ENCODE data around the gene MAGI1.

MAGI1 gene

GRCh38 chr3:65901226-65901625 lies 137.5 kb downstream of the MAGI1 start:
- ATAC-seq = no peak

GRCh38 chr3:65899226-65899625 lies 139.5 kb downstream of the MAGI1 start:
- TF ChIP-seq SNAI2 (CRISPR knock-in tag; IDR thresholded peaks at IDR 0.05) (no peak), TOX (CRISPR knock-in tag; IDR thresholded peaks at IDR 0.05; ENCODE audit: borderline replicate concordance) (no peak), ISL1 (CRISPR knock-in tag; IDR thresholded peaks at IDR 0.05) (no peak), PPARA (CRISPR knock-in tag; IDR thresholded peaks at IDR 0.05; ENCODE audit: borderline replicate concordance) (no peak), ZFP3 (CRISPR knock-in tag; IDR thresholded peaks at IDR 0.05) (no peak), ZNF8 (CRISPR knock-in tag; IDR thresholded peaks at IDR 0.05) (no peak), POU6F1 (CRISPR knock-in tag; IDR thresholded peaks at IDR 0.05; ENCODE audit: borderline replicate concordance, low read depth) (no peak)
- ATAC-seq = no peak

More at GRCh38 chr3:65901226-65901625, 137.5 kb downstream of the MAGI1 start:
- no peak for TF ChIP-seq PATZ1 (CRISPR knock-in tag; IDR thresholded peaks at IDR 0.05; ENCODE audit: borderline replicate concordance)
- no peak for TF ChIP-seq ZC3H10 (CRISPR knock-in tag; IDR thresholded peaks at IDR 0.05)
- no peak for TF ChIP-seq ZNF70 (CRISPR knock-in tag; IDR thresholded peaks at IDR 0.05)
- no peak for TF ChIP-seq SNAI2 (CRISPR knock-in tag; IDR thresholded peaks at IDR 0.05)
- no peak for TF ChIP-seq ZFP3 (CRISPR knock-in tag; IDR thresholded peaks at IDR 0.05)
- no peak for TF ChIP-seq CREB5 (CRISPR knock-in tag; IDR thresholded peaks at IDR 0.05; ENCODE audit: low read depth)
- no peak for TF ChIP-seq ARNTL (CRISPR knock-in tag; IDR thresholded peaks at IDR 0.05; ENCODE audit: borderline replicate concordance, low read depth)
- TF ChIP-seq RARB (CRISPR knock-in tag; IDR thresholded peaks at IDR 0.05) = no peak
- TF ChIP-seq CSDC2 (CRISPR knock-in tag; IDR thresholded peaks at IDR 0.05) = no peak
- TF ChIP-seq POU6F1 (CRISPR knock-in tag; IDR thresholded peaks at IDR 0.05; ENCODE audit: borderline replicate concordance, low read depth) = no peak
- no peak for TF ChIP-seq GLIS3 (CRISPR knock-in tag; IDR thresholded peaks at IDR 0.05)
- no peak for TF ChIP-seq ISL1 (CRISPR knock-in tag; IDR thresholded peaks at IDR 0.05)

- TF ChIP-seq CSRNP3 (CRISPR knock-in tag; IDR thresholded peaks at IDR 0.05) (no peak), BACH2 (CRISPR knock-in tag; IDR thresholded peaks at IDR 0.05; ENCODE audit: borderline replicate concordance) (no peak), ZNF565 (CRISPR knock-in tag; conservative IDR thresholded peaks at IDR 0.05; ENCODE audit: low read depth) (no peak), ZNF8 (CRISPR knock-in tag; IDR thresholded peaks at IDR 0.05) (no peak), CSDC2 (CRISPR knock-in tag; IDR thresholded peaks at IDR 0.05) (no peak), ZFP3 (CRISPR knock-in tag; IDR thresholded peaks at IDR 0.05) (no peak), RARB (CRISPR knock-in tag; IDR thresholded peaks at IDR 0.05) (no peak), GLIS3 (CRISPR knock-in tag; IDR thresholded peaks at IDR 0.05) (no peak), ESRRG (CRISPR knock-in tag; IDR thresholded peaks at IDR 0.05) (no peak), ARNTL (CRISPR knock-in tag; IDR thresholded peaks at IDR 0.05; ENCODE audit: borderline replicate concordance, low read depth) (no peak), POU6F1 (CRISPR knock-in tag; IDR thresholded peaks at IDR 0.05; ENCODE audit: borderline replicate concordance, low read depth) (no peak), PPARA (CRISPR knock-in tag; IDR thresholded peaks at IDR 0.05; ENCODE audit: borderline replicate concordance) (no peak), TSHZ2 (CRISPR knock-in tag; IDR thresholded peaks at IDR 0.05) (no peak)
- ATAC-seq = no peak
Observed at GRCh38 chr3:65897766-65898165, 141.0 kb downstream of the MAGI1 start.
